DND-41 (cell line): Measurements from ENCODE around the gene TP53AIP1.

Source experiments
- ATAC-seq: fragments of 200-7000 bp; cut with Tn5 transposase; 3 replicates; pipeline ENCODE4 v1.9.1; 2021; ENCODE audit warnings: low read depth; ENCODE audit not compliant: insufficient read depth
- DNase-seq: peaks from one replicate; pipeline ENCODE4 v3.0.0-alpha.2; 2020
- H2AFZ ChIP-seq: 2 replicates; pipeline ENCODE4 v1.6.0; 2012; ENCODE audit warnings: low read depth, low read length
- H3K27ac ChIP-seq: 2 replicates; pipeline ENCODE4 v1.5.1; 2012; ENCODE audit warnings: low read length, inconsistent platforms
- H3K27me3 ChIP-seq: fragments of 200-600 bp; sonication (generic); 2 replicates; pipeline ENCODE4 v1.6.0; 2012; ENCODE audit warnings: low read length, mild to moderate bottlenecking, inconsistent platforms; ENCODE audit not compliant: insufficient read depth, poor library complexity
- H3K36me3 ChIP-seq: 2 replicates; pipeline ENCODE4 v1.5.1; 2012; ENCODE audit warnings: low read length, inconsistent platforms; ENCODE audit not compliant: insufficient read depth
- H3K4me1 ChIP-seq: 2 replicates; pipeline ENCODE4 v1.5.1; 2012; ENCODE audit warnings: mild to moderate bottlenecking, low read length; ENCODE audit not compliant: insufficient read depth
- H3K4me2 ChIP-seq: 2 replicates; pipeline ENCODE4 v1.6.0; 2012; ENCODE audit warnings: mild to moderate bottlenecking, moderate library complexity, low read length, inconsistent platforms; ENCODE audit not compliant: insufficient read depth
- H3K4me3 ChIP-seq, 2 experiments: fragments of 200-600 bp in 1 of 2; shearing (Covaris generic) in 1 of 2; 2 replicates each; pipeline ENCODE4 v1.5.1; 2012 to 2016; ENCODE audit warnings: inconsistent platforms in 2 of 2, low read length in 2 of 2, mild to moderate bottlenecking in 2 of 2, low read depth in 1 of 2, moderate library complexity in 1 of 2
- H3K79me2 ChIP-seq: 2 replicates; pipeline ENCODE4 v1.6.0; 2012; ENCODE audit warnings: low read length, inconsistent platforms; ENCODE audit not compliant: insufficient read depth
- H3K9ac ChIP-seq: 2 replicates; pipeline ENCODE4 v1.6.0; 2012; ENCODE audit warnings: low read depth, mild to moderate bottlenecking, inconsistent platforms, low read length, moderate library complexity
- H3K9me3 ChIP-seq: 2 replicates; pipeline ENCODE4 v1.5.1; 2012; ENCODE audit warnings: low read length, moderate library complexity, mild to moderate bottlenecking, inconsistent platforms; ENCODE audit not compliant: insufficient read depth, severe bottlenecking
- H4K20me1 ChIP-seq: 2 replicates; pipeline ENCODE4 v1.6.0; 2012; ENCODE audit warnings: low read length; ENCODE audit not compliant: insufficient read depth
- EZH2 ChIP-seq: IDR thresholded peaks from 3 replicates; pipeline ENCODE4 v1.6.1; 2012; ENCODE audit warnings: borderline replicate concordance, low read depth, mild to moderate bottlenecking, moderate library complexity, low read length, inconsistent platforms; ENCODE audit not compliant: severe bottlenecking
- TF ChIP-seq, protein P1 (sequence below): IDR thresholded peaks from 2 replicates; pipeline ENCODE4 v1.5.1; 2012; ENCODE audit warnings: borderline replicate concordance, low read length, moderate library complexity, mild to moderate bottlenecking; ENCODE audit not compliant: poor library complexity, severe bottlenecking; ENCODE audit errors: extremely low read depth

Gene TP53AIP1

DNA sequence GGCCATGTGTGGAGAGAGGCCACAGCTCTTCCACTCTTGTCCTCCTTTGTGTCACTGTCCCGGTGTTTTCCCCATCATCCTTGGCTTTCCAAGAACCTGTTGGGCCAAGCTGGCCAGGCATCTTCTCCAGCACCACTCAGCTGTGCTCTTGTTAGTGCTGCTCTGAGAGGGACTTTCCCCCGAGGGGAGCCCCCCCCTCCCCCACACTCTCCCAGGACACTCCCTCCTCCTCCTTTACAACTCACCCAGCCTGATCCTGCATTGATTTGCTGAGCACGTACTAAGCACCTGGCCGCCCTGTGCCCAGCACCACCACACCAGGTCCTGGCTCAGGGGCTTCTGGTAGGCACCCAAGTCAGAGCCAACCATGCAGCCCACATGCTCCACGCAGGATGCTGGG lies 13.2 kb downstream of the TP53AIP1 start:
- TF ChIP-seq EZH2: no peak
- TF ChIP-seq, protein P1, sequence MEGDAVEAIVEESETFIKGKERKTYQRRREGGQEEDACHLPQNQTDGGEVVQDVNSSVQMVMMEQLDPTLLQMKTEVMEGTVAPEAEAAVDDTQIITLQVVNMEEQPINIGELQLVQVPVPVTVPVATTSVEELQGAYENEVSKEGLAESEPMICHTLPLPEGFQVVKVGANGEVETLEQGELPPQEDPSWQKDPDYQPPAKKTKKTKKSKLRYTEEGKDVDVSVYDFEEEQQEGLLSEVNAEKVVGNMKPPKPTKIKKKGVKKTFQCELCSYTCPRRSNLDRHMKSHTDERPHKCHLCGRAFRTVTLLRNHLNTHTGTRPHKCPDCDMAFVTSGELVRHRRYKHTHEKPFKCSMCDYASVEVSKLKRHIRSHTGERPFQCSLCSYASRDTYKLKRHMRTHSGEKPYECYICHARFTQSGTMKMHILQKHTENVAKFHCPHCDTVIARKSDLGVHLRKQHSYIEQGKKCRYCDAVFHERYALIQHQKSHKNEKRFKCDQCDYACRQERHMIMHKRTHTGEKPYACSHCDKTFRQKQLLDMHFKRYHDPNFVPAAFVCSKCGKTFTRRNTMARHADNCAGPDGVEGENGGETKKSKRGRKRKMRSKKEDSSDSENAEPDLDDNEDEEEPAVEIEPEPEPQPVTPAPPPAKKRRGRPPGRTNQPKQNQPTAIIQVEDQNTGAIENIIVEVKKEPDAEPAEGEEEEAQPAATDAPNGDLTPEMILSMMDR: no peak
- no peak overlapping the region for H3K4me2 ChIP-seq
- no peak for ATAC-seq

DNA sequence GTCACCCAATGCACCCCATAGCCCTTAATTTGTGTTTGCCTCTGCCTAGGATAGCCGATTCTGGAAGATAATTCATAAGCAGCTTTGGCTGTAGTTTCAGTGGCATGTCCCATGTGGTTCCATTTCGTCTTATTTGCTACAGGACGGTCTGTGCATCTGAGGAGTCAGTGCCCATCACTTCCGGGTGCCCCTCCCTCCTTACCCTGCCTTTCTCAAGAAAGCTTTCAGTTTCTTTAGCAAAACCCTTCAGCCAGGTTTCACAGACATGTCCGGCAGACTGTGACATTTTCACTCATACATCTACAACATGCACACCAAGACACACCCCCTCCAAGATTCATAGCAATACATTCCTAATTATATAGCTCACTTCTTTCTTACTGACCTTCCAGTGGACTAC lies 14.3 kb downstream of the TP53AIP1 start:
- TF ChIP-seq EZH2: no peak
- TF ChIP-seq, protein P1: no peak
- Histone ChIP-seq H3K27ac (no peak overlapping the region), H3K9ac (no peak overlapping the region), H3K4me2 (no peak overlapping the region), H3K9me3 (no peaks in the 10 kb centered on the region), H3K27me3 (peaks cover 6% of the 10 kb centered on the region), H2AFZ (no peak overlapping the region), H3K36me3 (no peaks in the 10 kb centered on the region), H3K79me2 (no peaks in the 10 kb centered on the region), H4K20me1 (no peaks in the 10 kb centered on the region), H3K4me3 (no peak overlapping the region), H3K4me1 (no peaks in the 10 kb centered on the region)
- DNase-seq (no peak), ATAC-seq (no peak)

More for the DNA sequence above, 13.2 kb downstream of the TP53AIP1 start:
- DNase-seq: no peak
- Histone ChIP-seq H3K9me3 (no peaks in the 10 kb centered on the region), H2AFZ (no peak overlapping the region), H3K4me1 (no peaks in the 10 kb centered on the region), H4K20me1 (no peaks in the 10 kb centered on the region), H3K79me2 (no peaks in the 10 kb centered on the region), H3K27ac (no peak overlapping the region), H3K27me3 (peaks cover 6% of the 10 kb centered on the region), H3K4me3 (no peak overlapping the region), H3K36me3 (no peaks in the 10 kb centered on the region), H3K9ac (no peak overlapping the region)

DNA sequence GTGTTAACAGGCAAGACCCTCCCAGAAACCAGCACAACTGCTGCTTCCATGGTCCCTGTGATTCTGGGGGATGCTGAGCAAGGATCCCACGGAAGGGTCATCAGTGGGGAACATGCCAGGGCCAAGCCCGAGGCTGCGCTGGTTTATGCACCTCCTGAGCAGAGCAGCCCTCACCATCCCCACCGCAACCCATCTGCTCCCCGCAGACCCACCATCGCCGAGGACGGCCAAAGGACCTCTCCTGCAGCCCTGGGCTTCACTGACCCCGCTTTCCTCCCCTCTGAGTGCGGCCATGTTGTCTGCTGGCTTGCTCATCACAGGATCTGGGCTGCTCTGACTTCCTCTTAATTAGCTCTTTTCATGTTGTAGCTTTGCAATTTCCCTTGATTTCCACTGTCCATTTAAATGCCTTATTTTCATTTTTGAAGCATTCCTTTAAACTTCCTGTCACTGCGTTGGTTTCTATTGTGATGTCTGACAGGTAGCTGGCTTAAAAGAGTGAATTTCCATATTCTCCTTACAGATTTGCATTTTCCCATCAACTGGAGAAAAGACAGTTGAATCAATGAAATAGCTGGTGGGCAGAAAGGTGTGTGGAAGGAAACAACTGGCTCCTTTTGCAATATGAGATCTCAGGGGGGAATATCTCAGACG lies 14.9 kb downstream of the TP53AIP1 start:
- Histone ChIP-seq H3K27me3 (peaks cover 6% of the 10 kb centered on the region), H3K79me2 (no peaks in the 10 kb centered on the region), H3K4me2 (no peak overlapping the region), H3K27ac (no peak overlapping the region), H4K20me1 (no peaks in the 10 kb centered on the region), H3K9me3 (no peaks in the 10 kb centered on the region), H3K4me3 (no peak overlapping the region), H3K4me1 (no peaks in the 10 kb centered on the region), H2AFZ (no peak overlapping the region), H3K36me3 (no peaks in the 10 kb centered on the region), H3K9ac (no peak overlapping the region)
- TF ChIP-seq, protein P1: no peak
- no peak for TF ChIP-seq EZH2
- no peak for DNase-seq
- ATAC-seq: no peak
